ENCODE results near the gene ATP2A2.

DNA sequence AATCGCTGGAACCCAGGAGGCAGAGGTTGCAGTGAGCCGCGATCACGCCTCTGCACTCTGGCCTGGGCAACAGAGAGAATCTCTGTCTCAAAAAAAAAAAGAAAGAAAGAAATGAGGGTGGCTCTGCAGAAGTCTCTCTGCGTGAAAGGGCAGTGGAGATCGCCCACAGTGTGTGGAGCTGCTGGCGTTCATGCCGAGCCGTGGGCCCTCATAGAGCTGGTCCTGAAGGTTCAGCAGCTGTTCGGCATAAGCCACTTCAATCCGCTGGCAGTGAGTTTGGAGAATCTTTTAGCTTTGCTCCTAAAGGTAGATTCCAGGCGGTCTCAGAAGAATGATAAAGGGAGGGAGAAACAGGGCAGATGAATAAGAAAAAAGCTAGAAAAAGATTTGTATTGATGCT is 36.7 kb upstream of the ATP2A2 start:
- TF ChIP-seq, protein P1, sequence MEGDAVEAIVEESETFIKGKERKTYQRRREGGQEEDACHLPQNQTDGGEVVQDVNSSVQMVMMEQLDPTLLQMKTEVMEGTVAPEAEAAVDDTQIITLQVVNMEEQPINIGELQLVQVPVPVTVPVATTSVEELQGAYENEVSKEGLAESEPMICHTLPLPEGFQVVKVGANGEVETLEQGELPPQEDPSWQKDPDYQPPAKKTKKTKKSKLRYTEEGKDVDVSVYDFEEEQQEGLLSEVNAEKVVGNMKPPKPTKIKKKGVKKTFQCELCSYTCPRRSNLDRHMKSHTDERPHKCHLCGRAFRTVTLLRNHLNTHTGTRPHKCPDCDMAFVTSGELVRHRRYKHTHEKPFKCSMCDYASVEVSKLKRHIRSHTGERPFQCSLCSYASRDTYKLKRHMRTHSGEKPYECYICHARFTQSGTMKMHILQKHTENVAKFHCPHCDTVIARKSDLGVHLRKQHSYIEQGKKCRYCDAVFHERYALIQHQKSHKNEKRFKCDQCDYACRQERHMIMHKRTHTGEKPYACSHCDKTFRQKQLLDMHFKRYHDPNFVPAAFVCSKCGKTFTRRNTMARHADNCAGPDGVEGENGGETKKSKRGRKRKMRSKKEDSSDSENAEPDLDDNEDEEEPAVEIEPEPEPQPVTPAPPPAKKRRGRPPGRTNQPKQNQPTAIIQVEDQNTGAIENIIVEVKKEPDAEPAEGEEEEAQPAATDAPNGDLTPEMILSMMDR (IDR thresholded peaks at IDR 0.05), result no peak
- TF ChIP-seq POLR2A (IDR thresholded peaks at IDR 0.05), result no peak
